Ramos (cell line): ENCODE data around the gene GNAO1.

Experiments
- in situ Hi-C: fragments of 300-500 bp; cut with MboI; formaldehyde crosslinking; loops from one replicate; pipeline ENCODE4 v1.14.3; 2022; ENCODE audit warnings: low sequenced_read_pairs; ENCODE audit not compliant: unreplicated experiment

Gene GNAO1

DNA sequence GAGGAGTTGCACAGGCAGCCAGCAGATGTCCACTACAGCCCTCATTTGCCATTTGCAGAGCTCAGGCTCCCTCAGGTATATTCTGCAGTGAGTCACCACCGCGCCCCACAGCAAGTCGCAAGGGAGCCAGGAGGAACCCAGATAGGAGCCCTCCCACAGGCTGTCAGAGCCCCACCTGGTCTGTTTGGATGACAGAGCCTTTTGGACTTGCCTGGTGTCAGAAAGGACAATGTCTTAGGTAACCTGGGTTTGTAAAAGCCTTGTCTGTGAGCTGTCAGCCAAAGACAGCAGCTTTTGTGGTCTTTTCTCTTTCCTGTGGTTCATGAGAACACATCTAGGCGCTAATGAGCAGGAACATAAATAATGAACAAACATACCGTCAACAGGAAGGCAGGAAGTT is 70.9 kb downstream of the GNAO1 start:
- in situ Hi-C loops, result no loop called here

DNA sequence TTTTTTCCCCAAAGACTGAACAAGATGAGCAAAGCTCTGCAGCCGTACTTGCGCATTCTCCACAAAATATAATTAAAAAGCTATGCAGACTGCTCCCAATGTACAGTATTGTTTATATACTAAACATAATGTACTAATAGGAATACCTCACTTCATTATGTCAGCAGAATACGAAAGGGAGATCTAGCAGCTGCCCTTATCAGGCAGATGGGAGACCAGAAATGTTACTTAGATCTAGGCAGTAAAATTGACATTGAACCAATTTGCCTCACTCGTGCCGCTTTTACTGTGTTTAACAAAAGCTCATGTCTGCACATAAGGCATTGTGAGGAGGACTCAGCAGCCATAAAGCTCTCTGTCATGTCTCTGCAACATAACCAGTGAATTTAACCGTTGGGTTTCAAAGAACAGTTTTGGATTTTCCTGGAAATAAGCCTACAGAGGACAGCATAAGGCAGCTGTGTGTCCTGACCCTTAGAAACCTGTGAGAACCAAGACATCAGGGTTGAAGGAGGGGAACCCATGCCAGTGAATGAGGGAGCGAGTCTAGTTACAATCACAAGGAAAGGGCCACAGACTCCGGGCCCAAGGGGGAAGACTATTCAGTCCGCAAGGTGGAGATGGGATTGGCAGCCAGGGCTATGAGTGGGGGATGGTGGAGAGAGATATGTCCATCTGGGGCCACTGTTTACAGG is 71.4 kb downstream of the GNAO1 start:
- in situ Hi-C loops, result no loop called here

DNA sequence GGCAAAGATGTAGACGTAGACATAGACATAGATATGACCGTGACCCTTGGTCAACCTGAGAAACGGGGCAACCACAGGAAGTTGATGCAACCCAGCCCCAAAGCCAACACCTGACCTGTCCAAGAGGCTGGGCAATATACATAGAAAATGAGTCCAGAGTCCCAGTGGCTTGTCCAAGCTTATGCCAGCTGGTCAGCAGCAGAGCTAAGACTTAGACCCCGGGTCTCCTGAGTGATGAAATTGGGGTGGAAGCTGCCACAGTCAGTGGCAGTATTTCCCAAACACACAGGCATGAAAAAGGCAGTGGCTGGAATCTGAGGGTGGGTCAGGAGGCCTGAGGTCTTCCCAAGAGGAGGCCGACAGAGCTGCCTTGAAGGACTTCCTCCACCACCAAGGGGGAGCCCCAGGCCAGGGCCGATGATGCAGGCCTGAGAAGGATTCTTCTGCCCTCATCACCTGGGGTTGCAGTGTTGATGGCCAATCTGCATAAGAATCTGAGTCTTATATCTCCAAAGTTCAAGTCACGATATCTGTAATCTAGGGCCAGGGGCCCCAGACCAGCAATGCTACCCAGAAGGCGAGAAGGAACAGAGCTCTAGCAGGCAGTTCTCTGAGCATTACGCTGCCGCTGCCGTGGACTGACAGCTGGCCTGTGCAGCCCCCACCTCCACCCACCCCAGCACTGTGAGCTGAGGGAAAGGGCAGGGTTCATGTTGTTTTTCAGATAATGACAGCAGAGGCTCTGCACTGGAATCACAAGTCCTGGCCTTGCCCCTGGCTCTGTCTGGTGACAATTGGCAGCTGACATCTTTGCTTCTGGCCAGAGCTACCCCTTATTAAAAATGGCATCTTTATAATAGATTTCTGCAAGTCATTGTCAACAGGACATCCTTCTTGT is 72.7 kb downstream of the GNAO1 start:
- in situ Hi-C loops, result no loop called here

DNA sequence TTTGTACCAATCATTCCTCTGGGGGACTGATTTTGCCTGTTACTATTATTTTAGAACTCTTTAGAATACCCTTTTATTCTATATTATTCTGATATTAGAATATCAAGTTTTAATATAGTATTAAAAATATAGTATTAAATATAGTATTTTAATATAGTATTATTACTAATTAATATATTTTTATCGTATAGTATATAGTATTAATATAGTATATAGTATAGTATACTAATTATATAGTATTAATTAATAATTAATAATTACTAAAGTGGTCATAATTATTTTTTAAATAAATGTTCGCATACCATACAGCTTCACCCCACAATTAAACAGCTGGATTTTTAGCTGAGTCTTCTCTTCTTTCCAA is 73.3 kb downstream of the GNAO1 start:
- in situ Hi-C loops, result no loop called here

DNA sequence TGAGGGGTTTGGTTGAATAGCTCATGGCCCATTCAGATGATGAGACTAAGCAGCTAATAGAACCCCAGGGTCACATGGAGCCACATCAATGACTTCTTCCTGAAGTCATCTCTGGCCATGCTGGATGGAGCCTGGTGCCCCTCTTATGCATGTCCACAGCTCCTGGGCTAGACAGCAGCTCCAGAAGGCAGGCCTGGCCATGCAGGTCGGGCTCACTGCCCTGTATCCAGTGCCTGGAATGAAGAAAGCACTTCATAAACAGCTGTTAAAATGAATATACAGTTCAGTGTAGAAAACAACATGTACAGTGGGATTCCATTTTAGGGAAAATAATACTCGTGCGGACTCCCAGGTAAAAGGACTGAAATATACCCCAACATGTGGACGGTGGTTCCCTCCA is 73.9 kb downstream of the GNAO1 start:
- in situ Hi-C loops, result no loop called here

DNA sequence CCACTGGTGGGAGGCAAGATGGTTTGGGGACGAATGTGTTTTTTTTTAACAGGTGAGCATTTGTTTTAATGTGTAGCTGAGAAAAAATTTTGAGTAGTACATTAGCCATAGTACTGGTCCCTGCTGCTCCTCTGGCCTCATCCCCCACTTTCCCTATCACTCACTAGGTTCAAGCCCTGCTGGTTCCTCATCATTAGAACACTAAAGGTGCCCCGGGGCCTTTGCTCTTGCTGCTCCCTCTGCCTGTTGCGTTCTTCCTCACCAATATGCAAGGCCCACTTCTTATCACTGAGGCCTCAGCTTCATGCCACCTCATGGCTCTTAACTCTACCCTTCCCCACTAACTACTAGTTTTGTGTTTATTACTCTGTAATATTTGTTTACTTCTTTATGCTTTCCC is 74.5 kb downstream of the GNAO1 start:
- in situ Hi-C loops, result no loop called here

DNA sequence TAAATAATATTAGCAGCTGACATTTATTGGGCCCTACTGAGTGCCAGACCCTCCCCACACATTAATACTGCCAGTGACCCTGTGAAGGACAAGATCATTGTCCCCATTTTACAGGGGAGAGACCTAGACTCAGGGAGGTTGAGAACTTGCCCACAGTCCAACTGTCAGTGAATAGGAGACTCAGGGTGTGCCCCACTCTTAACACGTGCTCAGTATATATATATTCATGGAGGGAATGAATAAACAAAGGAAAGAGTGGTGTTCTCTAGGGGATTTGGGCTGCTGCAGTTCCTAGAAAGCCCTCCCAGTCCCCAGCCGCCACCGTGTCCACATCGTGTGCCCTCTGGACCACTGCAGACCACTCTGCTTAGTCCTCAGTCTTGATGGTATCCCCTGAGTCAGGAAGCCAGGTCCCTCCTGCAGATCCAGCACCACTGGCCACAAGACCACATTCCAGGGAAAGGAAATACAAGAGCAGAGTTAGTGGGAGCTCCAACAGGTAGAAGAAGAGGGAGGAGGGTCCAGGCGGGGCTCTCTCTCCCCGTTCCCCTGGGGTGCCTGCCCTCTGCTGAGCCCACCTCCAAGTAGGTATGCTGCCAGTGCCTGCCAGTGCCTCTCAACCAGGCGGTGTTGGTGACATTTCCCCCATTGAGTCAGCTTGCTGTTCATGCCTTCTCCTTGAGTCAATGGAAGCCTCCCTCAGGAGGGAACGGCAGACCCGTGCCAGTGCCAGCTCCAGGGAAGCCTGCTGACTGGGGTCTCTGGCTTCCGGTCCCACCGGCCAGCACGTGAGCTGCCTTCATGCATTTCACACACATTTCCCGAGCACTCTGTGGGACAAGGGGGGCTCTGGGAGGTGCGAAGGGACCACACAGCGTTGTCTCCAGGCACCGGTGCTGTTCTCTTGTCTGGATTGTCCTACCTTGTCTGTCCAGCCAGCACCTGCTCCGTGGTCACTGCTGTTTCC is 75.6 kb downstream of the GNAO1 start:
- in situ Hi-C loops, result no loop called here

DNA sequence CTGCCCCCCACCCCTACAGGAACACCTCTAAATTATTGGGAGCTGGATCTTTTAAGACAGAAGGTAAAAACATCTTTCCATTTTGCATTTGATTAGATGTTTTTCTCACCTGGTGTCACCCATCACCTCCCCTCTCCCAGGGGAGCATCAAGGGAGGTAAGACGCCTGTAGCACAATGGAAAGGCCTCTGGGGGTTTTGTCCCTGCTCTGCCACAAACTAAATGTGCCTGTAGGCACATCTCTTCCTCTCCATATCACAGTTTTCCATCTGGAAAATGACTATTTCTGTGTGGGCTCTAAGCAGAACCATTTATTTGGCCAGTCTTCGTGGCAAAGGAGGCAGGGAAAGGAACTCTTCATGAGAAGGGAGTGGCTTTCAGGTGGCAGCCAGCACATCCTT is 76.6 kb downstream of the GNAO1 start:
- in situ Hi-C loops, result no loop called here

DNA sequence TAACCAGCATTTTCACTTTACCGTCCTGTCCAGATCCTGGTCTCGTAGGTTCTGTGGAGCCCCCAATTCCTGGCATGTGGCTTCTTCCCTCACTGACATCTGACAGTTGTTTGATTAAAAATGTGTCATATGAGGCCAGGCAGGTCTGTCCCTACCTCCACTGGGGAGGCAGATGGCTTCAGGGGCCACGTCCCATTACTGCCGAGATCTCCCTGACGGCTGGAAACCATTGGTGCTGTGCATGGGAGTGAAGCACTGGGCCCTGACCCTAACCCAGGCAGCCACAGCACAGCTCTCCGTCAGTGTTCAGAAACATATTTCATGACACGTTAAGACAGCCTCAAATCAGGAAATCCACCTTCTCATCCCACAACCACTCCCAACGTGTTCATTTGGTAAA is 77.5 kb downstream of the GNAO1 start:
- in situ Hi-C loops, result no loop called here

DNA sequence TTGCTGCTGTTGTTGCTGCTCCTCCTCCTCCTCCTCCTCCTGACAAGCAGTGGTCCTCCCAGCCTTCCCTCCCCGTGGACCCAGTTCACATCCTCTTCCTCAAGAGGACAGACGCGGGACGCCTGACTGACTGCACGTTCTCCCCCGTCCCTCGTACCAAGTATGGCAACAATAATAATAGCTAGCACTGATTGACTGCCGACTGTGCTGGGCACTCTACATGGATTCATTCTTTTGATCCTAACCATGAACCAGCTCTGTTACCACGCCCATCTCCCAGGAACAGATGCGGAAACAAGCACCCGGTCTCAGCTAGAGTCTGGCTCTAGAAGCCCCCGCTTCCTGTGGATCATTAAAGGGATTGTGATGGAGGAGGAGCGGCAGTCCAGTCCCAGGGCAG is 78.0 kb downstream of the GNAO1 start:
- in situ Hi-C loops, result no loop called here

DNA sequence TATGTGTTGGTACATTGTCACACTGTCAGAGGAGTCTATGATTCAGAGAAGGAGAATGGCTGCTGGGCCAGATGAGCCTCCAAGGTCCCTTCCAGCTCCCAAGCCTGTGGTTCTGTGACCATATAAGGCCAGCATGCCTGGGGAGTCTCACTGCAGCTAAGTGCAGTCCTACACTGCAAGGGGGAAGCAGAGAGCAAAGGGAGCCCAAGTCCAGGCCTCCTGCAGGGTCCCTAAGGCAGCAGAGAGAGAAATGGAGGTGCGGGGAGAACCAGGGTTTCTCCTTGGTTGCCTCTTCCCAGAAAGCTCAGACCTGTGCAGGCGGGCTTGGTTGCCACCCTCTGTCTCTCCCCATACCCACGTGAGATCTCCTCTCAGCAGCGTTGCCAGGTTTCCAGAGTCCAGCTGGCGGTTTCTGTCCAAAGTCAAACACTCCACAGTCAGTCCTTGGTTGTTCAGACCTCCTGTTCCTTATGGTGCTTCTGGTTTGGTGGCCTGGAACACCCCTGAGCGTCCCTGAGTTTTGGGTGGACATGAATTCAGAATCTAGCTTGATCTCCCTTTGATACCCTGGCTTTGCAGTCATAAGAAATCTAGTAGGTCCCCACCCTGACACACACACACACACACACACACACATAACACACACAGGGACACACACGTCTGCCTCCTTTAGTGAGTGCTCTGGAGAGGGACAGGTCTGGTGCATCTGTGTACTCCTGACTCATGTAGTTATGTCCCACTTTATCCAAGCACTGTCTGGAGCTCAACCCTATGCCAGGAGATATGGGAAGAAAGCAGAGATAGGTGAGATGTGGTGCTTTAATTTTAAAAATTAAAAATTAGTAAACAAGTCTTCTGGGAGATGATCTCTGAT is 78.8 kb downstream of the GNAO1 start:
- in situ Hi-C loops, result no loop called here

DNA sequence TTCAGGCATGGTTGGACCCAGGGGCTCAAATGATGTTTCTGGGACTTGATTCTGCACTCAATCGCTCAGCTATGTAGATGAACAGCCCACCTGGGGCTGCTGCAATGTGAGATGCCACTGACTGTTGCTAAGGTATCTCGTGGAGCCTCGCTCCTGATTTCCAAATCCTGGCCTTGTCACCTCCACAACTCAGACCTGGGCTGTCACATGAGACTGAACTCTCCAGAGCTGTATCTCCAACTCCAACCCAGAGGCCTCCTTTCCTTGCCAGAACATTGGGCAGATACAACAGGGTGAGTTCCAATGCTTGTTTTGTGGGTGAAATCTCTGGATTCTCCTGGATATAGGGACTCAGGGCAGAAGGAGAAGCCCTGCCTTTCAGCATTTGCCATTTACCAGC is 79.5 kb downstream of the GNAO1 start:
- in situ Hi-C loops, result no loop called here

DNA sequence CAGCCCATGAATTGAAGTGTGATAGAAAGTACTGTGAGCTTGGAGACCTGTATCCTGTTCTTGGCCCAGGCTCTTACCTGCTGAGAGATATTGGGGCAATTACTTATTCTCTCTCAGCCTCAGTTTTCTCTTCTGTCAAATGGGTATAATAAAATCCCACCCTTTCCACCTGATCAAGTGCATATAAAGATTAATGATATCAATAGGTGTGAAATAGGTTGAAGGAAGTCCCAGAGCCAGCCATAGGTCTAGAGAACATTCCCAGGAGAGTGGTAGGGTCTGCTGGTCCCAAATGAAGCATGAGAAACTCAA is 81.2 kb downstream of the GNAO1 start:
- in situ Hi-C loops, result no loop called here

DNA sequence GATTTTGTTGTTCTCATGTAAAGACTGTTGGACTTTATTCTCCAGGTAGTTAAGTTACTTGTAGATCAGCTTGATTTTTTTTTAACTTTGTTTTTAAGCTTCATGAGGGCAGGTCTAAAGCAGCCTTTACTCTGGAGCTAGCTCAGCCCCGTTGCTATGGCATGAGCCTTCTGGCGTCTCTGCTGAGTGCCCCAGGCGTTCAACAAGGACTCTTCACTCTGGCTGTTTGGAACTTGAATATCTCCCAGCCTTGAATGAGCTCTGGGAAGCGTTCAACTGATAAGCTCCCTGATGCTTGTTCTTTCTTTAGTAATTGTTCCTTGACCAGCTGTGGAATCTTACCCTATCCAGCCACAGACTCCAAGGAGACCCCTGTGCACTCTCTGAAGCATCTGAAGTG is 82.3 kb downstream of the GNAO1 start:
- in situ Hi-C loops, result no loop called here

DNA sequence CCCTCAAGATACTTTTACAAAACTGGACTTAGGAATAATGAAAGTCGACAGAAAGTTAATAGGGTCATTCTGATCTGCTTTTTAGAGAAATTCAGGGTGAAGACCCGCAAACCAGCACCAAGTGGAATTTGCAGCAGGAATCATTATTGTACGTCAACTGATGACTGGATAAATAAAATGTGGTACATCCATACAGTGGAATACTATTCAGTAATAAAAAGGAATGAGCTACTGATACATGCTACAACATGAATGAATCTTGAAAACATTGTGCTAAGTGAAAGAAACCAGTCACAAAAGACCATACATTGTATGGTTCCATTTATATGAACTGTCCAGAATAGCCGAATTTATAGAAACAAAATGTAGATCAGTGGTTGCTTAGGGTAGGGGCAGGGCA is 83.1 kb downstream of the GNAO1 start:
- in situ Hi-C loops, result no loop called here

DNA sequence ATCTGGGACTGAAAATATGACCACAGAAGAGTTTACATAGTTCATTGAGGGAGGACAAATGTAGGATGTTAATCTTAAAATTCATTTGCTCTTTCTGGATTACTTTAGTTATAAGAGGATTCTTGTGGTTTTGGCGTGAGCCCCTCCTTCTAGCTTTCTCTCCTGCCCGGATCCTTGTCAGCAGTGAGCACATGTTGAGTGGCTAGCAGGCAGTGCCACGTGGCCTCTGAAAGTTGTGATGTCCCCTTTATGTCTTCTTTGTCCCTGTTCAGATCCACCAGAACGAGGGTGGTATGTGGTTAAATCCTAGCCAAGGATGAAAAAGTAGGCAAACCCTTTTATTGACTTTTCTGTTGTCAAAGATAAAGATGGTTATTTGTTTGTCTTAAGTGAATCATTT is 83.8 kb downstream of the GNAO1 start:
- in situ Hi-C loops, result no loop called here

DNA sequence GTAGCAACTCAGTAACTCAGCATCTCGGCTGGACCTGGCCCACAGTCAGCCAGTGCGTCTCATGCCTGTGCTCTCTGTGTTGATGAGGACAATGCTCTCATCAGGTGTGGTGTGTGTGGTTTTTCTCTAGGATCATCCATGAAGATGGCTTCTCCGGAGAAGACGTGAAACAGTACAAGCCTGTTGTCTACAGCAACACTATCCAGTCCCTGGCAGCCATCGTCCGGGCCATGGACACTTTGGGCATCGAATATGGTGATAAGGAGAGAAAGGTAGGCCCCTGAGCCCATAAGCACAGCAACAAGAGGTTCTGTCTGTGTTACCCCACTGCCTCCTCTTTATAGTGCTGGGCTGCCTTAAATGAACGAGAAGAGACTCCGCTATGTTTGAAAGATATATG is 84.5 kb downstream of the GNAO1 start:
- in situ Hi-C loops, result no loop called here

DNA sequence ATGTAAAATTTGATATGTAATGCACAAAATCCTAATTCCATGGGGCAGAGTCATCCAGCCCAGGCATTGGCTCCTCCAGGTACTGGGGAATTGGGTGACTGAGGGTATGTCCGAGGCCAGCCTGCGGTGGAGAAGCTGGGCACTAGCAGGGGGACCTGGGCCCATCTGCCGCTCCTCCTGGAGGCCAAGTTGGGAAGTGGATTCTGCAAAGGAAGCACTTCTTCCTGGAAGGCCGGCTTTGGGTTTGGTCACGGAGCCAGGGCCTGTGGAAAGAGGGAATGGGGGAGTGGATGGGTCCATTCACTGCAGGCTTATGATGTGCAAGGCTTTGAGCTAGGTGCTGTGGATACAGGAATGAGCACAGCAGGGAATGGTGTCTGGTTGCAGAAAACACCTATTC is 85.8 kb downstream of the GNAO1 start:
- in situ Hi-C loops, result no loop called here

DNA sequence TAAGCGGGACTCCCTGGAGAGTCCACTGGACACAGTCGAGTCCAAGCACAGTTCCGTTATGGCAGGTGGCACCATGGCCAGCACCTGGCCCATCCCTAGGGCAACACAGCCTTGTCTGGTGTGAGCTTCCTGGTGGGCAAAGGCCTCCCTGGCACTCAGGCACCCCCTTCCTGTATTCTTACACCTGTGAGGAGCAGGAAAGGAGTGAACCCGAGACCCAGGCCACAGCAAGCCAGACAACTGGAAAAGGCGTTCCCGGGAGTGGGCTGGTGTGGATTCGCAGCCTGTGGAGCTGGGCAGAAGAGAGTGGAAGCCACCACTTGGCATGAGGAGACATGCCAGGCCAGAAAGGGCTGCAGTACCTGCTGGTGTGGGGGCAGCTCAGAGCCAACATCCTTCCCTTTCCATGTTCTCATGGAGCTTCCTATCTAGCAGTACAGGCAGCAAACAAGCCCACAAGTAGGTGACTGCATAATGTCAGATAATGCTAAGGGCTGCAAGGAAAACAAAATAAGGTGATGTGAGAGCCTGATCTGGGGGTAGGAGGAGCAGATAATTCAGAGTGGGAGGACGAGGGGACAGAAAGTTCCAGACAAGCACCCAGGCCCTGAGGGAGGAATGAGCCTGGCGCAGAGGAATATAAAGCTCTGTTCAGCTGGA is 87.0 kb downstream of the GNAO1 start:
- in situ Hi-C loops, result no loop called here

DNA sequence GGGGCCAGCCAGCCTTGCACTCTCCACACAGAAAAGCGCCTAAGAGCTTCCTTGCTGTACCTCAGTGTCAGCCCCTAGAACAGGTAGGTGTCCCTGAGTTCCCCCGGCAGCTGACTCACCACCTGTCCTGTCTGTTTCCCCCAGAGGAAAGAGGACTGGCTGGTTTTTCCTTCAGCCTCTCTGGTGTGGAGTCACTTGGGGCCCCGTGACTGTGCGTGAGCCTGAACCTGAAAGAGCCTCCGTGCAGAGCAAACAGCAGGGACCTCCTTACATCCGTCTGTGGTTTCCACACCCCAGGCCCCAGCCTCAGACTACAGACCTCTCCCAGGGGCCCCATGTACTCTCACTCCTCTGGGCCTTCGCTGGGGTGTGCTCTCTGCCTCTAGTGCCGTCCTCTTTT is 87.8 kb downstream of the GNAO1 start:
- in situ Hi-C loops, result no loop called here
